Activated CD8-positive, alpha-beta T cell treated with anti-CD3 and anti-CD28 coated beads, Interleukin-2, amount 10 ng/mL, durations not matched to agents 7 days and 5 days (primary cell): ENCODE measurements around the gene ORC4. TPM values are rescaled to one million over a fixed set of nuclear protein-coding genes. Genes with fewer than 3 reads are reported as not detected.

ENCODE experiments used
- ATAC-seq: fragments of 150-1000 bp; cut with Tn5 transposase; one replicate; pipeline ENCODE4 v1.10.0; 2021; ENCODE audit warnings: moderate library complexity
- CTCF ChIA-PET: fragments of 350-600 bp; sonication (Branson Sonifier 250); formaldehyde crosslinking; loops from one replicate; lab custom pipeline; 2021; ENCODE audit warnings: antibody characterized with exemption; lab: Charles Lee
- POLR2A ChIA-PET: fragments of 350-600 bp; sonication (Branson Sonifier 250); formaldehyde crosslinking; loops from one replicate; lab custom pipeline; 2021; ENCODE audit warnings: antibody characterized with exemption; lab: Charles Lee
- DNase-seq: peaks from one replicate; pipeline ENCODE4 v3.0.0-alpha.2; 2020
- H3K27ac Mint-ChIP-seq: one replicate; pipeline ENCODE4 v1.8.0; 2021; ENCODE audit warnings: mild to moderate bottlenecking, mixed read lengths
- H3K27me3 Mint-ChIP-seq: one replicate; pipeline ENCODE4 v1.8.0; 2021; ENCODE audit warnings: low read depth, mixed read lengths
- H3K36me3 Mint-ChIP-seq: one replicate; pipeline ENCODE4 v1.8.0; 2021; ENCODE audit warnings: low read depth, mixed read lengths
- H3K4me1 Mint-ChIP-seq: one replicate; pipeline ENCODE4 v1.8.0; 2021; ENCODE audit warnings: low read depth, mixed read lengths
- H3K4me3 Mint-ChIP-seq: one replicate; pipeline ENCODE4 v1.8.0; 2021; ENCODE audit warnings: mild to moderate bottlenecking, mixed read lengths
- H3K9me3 Mint-ChIP-seq: one replicate; pipeline ENCODE4 v1.8.0; 2022; ENCODE audit warnings: mixed read lengths; ENCODE audit not compliant: insufficient read depth
- total RNA-seq, 2 experiments: library from RNA; stranded (reverse); gene quantifications; one replicate each; pipeline ENCODE4 v1.2.3, GENCODE V29; 2021

Gene ORC4
- total RNA-seq, 2 experiments from 2014 or later, result 25.2 to 31.5 TPM

GRCh38 chr2:147886136-147886535 lies 134.4 kb downstream of the ORC4 start:
- H3K9me3 Mint-ChIP-seq, result no peaks in the 10 kb centered on the region
- H3K4me1 Mint-ChIP-seq, result no peaks in the 10 kb centered on the region
- CTCF ChIA-PET, result no interaction called here
- H3K27ac Mint-ChIP-seq, result no peak overlapping the region
- POLR2A ChIA-PET, result no interaction called here
- H3K36me3 Mint-ChIP-seq, result no peaks in the 10 kb centered on the region
- H3K4me3 Mint-ChIP-seq, result no peak overlapping the region
- no peak for DNase-seq
- H3K27me3 Mint-ChIP-seq, result no peaks in the 10 kb centered on the region
- no peak for ATAC-seq

GRCh38 chr2:147884830-147885229 lies 135.7 kb downstream of the ORC4 start:
- Mint-ChIP-seq H3K9me3 (no peaks in the 10 kb centered on the region), H3K27ac (no peak overlapping the region), H3K27me3 (no peaks in the 10 kb centered on the region), H3K4me1 (no peaks in the 10 kb centered on the region), H3K4me3 (no peak overlapping the region), H3K36me3 (no peaks in the 10 kb centered on the region)
- ATAC-seq, result no peak
- ChIA-PET CTCF (no interaction called here), POLR2A (no interaction called here)
- no peak for DNase-seq

- Mint-ChIP-seq H3K27me3 (no peaks in the 10 kb centered on the region), H3K36me3 (no peaks in the 10 kb centered on the region), H3K4me3 (no peak overlapping the region), H3K27ac (no peak overlapping the region), H3K4me1 (no peaks in the 10 kb centered on the region), H3K9me3 (no peaks in the 10 kb centered on the region)
- ChIA-PET POLR2A (no interaction called here), CTCF (no interaction called here)
- DNase-seq, result no peak
- ATAC-seq, result no peak
Measured at GRCh38 chr2:147882631-147883030, 137.9 kb downstream of the ORC4 start.

Other genes starting within 250 kb of the ORC4 start
- 1 to 10 TPM; 1.4 to 1.7 TPM for gene ACVR2A, start 175.7 kb downstream of the ORC4 start, total RNA-seq
- 10 to 100 TPM; 27.0 to 31.3 TPM for gene MBD5, start 354 bp upstream of the ORC4 start, total RNA-seq